Activated T-cell treated with anti-CD3 and anti-CD28 coated beads, Interleukin-2, amount 50 U/mL, for 1 hour (primary cell): Measurements from ENCODE around the gene RFX2.
"Not testable (repeated sequence)": the region's sequence is repeated elsewhere in the genome, so short reads cannot be mapped to it uniquely, and the experiment has no call there.

Experiments used
- DNase-seq: peaks from one replicate; pipeline ENCODE4 v3.0.0-alpha.2; 2020

The RFX2 gene

DNA sequence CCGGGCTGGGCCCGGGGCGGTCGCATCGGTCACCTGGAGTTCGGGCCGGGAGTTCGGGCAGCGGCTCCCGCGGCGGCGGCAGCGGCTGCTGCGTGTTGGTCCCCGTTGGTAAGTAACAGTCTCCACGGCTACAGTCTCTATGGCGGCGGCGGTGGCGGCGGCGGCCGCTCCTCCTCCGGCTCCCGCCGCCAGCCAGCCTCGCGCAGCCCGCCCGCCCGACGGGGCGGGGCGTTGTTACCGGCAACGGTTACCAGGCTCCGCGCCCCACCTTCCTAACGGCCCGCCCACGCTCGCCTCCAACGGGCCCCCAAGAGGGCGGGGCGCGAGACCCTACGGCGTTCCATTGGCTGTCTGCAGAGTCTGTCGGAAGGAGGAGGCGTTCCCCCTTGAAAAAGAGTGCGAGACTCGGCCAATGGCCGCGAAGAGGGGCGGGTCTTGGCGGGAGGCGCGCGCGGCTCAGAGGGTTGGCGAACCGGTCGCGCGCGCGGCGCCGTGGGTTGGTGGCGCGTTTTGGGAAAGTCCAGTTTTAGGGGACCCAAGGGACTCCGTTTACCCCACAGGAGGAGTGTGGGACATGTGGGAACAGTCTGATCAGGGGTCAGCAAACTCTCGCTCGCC lies at the start of gene RFX2:
Gene RFX2 (minus strand): TSS at position 141 of the 618 bp plus-strand sequence. CDS start 63,004 bp downstream, outside the sequence.
- DNase-seq, result peak; percentile 99

DNA sequence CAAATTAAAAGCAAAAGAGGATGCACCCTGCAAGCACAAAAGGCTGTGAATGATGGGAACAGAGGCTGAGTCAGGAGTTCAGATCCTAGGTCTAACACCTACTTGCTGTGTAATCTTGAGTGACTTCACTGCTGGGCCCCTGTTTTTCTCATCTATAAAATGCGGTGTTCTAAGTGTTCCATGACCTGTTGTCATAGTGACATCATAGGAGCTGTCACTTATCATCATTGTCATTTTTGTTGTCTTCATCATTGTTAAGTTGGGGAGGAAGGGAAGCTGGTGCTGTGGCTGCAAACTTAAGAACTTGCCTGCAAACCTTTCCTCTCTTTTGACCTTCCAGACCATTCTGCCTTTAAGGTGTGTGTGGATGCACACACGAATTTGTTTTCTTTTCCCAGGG lies 45.7 kb upstream of the RFX2 start:
- DNase-seq, result no peak

DNA sequence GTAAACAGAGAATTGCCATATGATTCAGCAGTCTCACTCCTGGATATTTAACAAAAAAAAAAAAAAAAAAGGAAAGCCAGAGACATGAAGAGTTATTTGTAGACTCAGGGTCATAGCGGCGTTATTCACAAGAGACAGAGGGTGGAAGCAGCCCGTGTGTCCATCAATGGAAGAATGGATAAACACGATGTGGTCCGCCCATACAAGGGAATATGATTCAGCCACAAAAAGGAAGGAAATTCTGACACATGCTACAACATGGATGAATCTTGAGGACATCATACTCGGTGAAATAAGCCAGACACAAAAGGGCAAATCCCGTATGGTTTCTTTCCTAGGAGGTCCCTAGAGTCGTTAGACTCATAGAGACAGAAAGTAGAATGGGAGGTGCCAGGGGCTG lies 40.0 kb upstream of the RFX2 start:
- DNase-seq, result no peak

DNA sequence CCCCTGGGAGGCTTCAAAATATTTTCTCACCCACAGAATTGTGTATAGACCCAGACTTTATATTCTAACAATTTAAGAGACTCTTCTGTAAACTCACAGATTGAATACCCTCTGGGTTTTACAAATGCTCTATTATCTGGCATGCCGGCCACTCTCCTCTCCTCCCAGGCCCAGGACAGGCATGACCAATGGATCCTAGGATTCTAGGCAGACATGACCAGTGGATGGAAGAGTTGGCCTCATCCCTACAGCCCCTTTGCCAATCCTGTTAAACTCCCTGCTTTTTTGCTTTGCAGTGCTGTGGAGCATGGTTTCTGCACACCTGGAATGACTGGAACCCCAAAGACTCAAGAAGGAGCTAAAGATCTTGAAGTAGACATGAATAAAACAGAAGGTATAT lies 30.9 kb upstream of the RFX2 start:
- DNase-seq, result no peak

DNA sequence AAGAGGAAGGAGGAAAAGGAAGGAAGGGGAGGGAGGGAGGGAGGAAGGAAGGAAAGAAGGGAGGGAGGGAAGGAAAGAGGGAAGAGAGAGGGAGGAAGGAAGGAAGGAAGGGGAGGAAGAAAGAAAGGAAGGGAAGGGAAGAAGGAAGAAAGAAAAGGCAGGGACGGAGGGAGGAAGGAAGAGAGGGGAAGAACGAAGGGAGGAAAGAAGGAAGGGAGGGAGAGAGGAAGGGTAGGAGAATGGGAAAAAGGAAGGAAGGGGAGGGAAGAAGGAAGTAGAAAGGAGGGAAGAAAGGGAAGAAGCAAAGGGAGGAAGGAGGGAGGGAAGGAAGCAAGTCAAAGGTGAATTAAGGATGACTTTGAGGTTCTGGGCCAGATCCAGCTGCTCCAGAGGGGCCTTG lies 28.2 kb upstream of the RFX2 start:
- DNase-seq, result no peak

DNA sequence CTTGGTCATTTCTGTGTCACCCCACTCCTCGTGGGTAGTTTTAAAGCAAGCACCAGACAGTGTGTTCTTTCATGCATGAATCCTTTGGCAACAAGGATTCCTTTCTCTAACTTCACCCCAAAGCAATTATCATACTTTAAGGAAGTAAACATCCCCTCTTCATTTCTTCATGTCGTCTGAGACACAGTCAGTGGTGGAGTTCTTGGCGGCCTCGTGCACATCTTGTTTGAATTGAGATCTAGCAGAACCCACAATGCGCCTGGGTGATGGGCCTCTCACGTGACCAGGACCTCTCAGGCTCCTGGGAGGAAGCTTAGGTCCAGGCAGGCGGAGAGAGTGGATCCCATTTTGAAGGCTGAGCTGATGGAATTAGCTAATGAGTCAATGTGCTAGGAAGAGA lies 27.8 kb upstream of the RFX2 start:
- no peak for DNase-seq

DNA sequence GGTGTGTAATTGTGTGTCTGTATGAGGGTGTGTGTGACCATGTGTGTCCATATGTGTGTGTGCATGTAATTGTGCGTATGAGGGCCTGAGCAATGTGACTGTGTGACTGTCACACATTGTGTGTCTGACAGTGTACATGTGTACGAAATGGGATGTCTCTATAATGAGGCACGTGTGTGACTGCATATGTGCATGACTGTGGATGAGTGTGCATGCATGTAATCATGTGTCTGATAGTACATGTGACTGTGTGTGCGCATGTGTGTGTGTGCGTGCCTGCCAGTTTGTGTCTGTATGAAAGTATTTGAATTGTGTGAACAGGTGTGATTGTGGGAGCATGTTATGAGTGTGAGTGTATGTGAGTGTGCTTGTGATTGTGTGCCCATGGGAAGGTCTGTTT lies 22.9 kb upstream of the RFX2 start:
- no peak for DNase-seq

DNA sequence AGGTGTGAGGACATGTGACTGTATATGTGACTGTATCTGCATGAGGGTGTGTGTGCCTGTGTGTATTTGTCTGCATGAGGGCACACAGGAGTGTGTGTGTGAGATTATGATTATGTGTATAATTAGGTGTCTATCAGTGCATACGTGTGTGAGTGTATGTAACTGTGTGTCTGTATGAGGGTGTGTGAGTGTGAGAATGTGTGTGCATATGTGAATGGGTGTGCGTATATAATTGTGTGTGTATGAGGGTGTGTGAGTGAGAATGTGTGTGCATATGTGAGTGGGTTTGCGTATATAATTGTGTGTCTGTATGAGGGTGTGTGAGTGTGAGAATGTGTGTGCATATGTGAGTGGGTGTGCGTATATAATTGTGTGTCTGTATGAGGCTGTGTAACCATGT lies 22.2 kb upstream of the RFX2 start:
- no peak for DNase-seq

DNA sequence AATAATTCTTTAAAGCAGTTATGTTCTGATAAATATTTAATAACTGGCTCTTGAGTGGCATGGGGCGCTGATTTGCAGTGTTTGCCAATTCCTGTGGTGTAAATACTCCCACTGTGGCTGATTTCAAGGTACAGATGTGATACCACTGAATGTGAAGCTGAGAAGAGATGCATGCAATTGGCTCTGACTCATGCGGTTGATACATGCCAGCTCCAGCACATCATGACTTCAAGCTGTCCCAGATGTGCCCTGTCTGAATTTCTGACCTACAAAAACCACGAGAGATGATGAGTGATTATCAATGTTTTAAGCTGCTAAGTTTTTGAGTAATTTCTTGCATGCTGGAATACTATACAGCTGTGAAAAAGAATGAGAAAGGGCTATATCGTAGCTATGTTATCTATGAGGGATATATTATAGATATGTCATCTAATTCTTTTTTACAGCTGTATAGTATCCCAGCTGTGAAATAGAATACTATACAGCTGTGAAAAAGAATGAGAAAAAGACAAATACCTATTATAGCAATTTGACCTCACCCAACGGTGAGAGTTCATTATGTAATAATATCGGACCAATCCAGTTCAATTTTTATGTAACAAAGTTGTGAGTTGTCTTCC lies 17.5 kb upstream of the RFX2 start:
- no peak for DNase-seq

DNA sequence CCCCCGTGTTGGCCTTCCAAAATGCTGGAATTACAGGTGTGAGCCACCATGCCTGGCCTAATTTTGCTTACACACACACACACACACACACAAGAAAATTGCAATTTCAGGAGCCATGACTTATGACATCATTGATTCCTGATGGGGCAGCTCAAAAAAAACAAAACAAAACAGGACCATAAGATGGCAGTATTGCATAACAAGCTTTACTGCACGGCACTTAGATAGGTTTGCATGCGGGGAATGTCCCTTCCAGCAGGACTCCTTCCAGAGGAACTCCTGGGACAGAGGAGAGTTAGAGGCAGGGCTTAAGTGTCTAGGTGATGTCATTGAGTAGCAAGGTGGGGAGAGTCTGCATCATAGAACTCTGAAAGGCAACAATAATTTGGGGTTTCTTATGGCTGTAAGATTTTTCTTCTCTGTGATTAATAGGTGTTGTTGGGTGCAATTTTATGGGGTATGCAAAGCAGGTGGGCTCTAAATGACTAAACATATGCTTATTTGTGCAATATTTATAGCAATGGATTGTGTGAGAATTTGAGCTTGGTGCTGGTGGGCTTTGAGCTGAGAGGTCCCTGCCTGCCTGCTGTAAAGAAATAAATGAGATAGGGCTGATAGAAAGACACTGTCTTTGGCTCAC lies 16.2 kb upstream of the RFX2 start:
- DNase-seq, result no peak

DNA sequence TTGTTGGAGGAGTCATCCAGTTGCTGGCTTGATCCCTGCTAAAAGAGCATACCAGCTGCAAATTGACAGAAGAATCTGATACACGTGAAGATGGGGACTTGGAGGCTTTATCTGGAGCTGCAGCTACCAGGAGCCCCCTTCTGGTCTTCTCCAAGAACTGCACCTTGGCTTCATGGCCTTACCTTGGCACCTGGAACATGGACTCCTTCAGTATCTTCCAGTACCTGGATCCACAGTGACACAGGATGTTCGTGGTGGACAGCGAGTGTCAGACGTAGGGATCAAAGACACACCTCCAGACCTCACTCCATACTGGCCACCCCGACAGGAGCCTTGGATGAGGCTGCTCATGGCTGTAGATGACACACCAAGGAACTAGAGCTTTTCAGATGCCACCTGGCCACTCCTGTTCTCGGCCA lies 15.3 kb upstream of the RFX2 start:
- DNase-seq, result peak; percentile 66

DNA sequence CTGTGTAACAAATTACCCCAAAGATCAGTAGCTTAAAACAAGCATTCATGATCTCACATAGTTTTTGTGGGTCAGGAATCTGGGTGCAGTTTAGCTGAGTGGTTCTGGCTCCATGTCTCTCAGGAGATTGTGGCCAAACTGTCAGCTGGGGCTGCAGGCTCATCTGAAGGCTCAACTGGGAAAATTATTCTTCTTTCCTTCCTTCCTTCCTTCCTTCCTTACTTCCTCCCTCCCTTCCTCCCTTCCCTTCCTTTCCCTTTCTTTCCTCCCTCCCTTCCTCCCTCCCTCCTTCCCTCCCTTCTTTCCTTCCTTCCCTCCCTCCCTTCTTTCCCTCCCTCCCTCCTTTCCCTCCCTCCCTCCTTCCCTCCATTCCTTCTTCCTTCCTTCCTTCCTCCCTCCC lies 8.7 kb upstream of the RFX2 start:
- no peak for DNase-seq

DNA sequence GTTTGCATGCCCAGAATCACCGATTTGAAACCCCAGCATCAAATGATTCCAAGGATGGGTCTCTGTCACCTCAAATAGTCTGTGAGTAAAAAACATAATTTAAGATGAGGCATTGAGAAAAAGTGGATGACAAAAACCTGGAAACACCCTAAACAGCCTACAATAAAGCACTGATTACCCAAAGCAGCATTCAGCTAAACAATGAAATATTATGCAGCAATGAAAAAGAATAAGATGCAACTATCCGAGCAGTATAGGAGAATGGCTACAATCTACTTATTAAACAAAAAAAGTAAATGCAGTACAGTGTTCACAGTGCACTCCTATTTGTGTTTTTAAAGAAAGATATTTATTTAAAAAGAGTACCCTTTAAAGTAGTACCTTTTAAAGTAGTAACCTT lies 7.7 kb upstream of the RFX2 start:
- no peak for DNase-seq

DNA sequence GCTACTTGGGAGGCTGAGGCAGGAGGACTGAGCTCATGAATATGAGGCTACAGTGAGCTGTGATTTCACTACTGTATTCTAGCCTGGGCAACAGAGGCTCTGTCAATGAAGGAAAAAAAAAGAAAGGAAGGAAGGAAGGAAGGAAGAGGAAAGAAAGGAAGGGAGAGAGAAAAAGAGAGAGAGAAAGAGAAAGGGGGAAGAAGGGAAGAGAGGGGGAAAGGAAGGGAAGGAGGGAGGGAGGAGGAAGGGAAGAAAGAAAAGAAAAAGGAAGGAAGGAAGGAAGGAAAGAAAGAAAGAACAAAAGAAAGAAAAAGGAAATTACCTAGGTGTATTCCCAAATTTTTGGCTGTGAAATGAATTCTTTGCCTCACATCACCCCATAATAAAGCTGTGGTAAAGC lies 7.2 kb upstream of the RFX2 start:
- DNase-seq, result no peak

DNA sequence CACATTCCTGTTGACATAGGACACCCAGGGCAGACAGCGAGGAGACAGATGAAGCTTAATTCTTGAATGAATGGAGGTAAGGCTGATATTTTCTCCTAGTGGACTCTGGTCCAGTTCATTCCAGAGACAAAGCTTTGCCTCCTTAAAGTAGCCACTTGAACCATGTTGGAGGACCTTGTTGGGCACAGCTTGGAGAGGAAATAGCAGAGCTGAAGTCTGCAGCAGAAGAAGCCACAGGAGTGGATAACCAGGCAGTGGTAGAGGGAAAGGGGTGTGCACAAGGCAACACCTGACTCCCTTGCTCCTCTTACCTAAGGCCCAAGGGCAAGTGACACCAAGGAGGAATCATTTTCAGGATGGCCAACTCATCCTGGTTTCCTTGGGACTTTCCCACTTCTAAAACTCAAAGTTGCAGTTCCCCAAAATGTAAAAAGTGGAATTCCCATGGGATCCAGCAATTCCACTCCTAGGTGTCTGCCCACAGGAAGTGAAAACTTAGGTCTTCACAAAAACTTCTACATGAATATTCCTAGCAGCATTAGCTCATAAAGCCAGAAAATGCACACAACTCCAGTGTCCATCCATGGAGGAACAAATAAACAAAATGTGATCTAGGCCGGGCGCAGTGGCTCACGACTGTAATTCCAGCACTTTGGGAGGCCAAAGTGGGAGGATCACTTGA lies 6.6 kb upstream of the RFX2 start:
- no peak for DNase-seq

DNA sequence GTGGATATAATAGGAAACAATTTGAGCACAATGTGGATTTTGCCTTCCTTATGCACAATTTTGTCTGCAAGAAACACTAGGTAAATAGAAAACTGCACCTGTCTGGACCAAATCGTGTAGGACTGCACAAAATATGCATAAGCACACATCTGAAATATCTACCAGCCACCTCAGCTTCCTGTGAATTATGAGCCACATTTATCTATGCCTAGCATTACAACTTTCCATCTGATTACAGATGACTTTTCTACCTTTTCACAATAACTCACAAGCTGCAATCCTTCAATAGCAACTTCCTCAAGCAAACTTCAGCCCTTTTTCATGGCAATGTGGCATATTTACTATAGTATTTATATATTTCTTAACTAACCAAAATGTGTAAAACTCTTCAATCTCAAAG lies 5.7 kb upstream of the RFX2 start:
- no peak for DNase-seq

DNA sequence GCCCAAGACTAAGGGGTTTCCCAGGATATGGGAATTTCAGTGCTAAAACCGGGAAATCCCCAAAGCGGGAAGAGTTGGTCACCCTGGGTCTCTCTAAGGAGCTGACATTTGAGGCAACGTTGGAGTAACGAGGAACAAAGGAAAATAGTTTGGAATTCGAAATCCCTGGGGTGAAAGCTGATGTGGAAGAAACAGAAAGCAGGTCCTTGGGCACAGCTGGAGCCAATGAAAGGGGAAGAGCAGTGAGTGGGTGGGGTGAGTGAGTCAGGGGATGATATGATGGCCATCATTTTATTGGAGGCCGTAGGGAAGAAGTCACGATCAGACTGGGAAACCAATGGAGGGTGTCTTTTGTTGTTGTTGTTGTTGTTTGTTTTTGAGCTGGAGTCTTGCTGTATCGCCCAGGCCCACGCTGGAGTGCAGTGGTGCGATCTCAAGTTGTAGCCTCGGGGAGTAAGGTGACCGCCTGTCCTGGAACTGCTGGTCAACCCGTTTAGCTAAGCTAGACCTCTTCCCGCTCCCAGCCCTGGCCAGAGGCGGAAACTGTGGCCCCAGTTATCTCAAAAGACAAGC lies 3.4 kb upstream of the RFX2 start:
- DNase-seq, result no peak

DNA sequence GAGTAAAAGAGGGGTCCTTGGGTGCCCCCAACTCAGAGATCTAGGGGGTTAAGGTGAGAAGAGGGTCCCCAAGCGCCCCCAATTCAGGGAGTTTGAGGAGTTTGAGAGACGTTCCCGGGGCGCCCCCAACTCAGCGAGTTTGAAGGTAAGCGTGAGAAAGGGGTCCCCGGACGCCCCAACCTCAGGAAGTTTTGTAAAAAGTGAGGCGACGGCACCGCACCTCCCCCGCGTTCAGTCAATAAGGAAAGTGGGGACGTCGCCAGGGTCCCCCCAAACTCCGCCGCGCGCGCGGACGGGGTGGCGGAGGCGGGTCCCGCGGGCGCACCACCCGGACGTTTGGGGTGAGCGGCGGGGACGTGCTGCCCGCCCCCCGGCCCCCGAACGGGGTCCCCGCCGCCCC lies 353 bp downstream of the RFX2 start:
- DNase-seq, result no peak

DNA sequence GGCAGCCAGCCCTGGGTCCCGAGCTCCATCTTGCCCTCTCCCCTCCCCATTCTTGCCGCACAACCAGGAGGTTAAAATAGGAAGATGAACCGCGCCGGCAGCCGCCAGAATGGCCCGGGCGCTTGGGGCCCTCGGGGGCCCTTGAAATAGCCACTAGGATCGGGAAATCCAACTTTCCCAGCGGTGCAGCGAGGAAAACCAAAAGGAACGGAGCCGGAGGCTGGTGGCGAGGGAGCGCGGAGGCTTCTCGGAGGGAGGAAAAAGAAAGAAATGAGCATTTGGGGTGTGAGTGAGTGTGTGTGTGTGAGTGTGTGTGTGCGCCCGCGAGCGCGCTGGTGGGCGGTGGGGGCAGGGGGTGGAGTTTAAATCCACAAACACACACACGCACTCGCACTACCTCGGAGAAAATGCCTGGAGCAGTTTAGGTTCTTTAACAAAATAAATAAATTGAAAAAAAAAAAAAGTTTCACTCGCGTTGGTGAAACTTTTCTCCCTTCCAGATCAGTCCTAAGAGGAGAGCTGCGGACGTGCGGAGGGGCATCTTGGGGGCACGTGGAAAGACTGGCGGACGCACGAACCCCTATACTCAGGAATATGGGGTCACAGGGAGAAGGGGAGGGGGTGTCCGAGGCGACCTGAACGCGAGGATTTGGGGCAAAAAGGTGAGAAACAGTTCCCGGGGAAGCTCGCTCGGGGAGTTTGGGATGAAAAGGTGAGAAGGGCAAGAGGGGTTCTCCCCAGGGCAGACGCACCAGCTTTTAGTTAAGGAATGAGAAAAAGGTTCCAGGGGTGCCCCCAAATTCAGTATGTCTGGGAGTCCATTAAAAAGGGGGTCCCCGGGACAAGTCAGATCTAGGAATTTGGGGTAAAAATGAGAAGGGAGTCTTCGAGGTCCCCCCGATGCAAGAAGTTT lies 1.3 kb downstream of the RFX2 start:
- peak; percentile 64 for DNase-seq

DNA sequence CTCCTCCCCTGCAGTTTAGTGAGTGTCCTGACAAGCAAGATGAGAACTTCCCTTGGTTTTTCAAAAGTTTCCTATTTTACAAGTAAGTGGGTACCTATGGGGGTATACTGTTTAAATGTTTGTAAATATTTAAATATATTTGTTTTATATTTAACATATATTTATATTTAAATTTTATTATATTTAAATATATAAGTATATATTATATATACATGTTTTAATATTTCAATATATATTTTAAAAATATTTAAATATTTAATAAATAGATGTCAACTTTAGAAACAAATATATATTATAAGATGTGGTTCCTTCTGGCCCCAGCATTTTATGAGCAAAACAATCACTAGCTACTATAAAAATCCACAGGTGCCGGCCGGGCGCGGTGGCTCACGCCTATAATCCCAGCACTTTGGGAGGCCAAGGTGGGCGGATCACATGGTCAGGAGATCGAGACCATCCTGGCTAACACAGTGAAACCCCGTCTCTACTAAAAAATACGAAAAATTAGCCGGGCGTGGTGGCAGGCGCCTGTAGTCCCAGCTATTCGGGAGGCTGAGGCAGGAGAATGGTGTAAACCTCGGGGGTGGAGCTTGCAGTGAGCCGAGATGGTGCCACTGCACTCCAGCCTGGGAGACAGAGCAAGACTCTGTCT lies 3.5 kb downstream of the RFX2 start:
- not testable (repeated sequence) for DNase-seq

DNA sequence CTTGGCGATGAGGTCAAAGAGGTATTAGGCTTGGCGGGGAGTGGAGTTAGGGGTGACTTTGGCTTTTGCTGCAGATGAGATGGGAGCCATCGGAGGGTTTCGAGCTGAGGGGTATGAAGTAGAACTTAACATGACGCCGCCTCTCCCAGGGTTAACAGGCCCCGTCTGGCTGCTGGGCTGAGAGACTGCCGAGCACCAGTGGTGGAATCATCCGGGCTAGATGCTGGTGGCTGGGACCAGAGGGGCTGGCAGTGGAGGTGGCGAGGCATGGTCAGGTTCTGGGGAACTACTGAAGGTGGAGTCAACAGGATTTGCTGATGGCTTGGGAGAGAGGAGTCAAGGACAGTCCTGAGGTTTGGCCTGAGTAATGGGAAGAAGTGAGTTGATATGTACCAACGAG lies 4.9 kb downstream of the RFX2 start:
- DNase-seq, result no peak

DNA sequence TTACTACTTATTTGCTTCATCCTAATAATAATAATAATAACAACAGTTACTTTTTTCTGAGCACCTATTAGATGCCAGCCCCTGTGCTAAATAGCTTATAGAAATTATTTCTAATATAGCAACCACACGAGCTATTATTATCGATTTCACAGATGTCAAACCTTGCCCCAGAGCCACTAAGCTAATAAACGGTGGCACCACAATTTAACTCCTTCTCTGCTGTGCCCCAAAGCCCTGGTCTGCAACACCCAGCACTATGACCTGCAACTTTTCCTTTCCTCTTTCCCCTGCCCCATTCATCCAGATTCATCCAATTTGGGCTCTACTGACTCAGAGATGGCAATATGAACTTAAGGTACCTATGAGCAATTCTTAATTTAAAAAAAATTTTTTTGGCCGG lies 6.4 kb downstream of the RFX2 start:
- no peak for DNase-seq
